ENCODE measurements around the gene CNPY2.
"Not testable (repeated sequence)": the region's sequence is repeated elsewhere in the genome, so short reads cannot be mapped to it uniquely, and the experiment has no call there.

CNPY2 gene

DNA sequence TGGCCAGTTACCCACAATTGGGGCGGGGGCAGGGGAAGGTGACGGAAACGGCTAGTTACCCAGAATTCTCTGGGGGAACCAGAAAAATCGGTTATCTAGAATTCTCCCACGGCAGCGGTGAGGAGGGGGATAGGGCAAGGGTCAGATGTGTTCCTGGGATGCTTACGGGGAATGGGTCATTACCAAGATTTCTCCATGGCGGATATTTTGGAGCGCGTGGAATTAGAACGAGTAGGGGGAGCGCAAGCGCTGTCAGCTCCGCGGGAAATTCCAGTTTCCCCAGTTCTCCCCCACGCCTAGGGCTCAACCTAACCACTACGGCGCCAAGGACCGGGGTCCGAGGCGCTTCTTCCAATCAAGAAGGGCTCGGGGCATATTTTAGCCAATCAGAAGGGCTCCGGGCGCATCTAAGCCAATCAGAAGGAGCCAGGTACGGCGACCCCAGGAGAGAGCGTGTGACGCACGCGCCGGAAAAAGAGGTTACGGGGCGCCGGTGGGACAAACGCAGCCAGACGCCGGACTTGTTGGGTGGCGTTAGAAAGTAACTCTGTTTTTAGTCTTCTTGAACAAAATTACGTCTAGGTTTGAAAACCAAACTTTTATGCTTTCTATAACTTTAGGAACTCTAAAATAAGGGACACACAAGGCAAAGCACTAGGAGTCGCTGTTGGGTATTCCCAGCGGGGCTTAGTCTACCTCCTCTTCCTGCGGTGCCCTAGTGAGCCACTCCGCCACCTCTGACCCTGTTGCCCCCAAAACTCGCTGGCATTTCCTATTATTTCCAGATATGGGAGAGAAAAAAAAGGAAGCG lies 18.1 kb upstream of the CNPY2 start, which contains the start of gene PAN2:
PAN2 (minus strand) TSS at position 322 of the 811 bp plus-strand sequence. CDS start 906 bp downstream, outside the sequence.
- DNase-seq, result peak; percentile 87

DNA sequence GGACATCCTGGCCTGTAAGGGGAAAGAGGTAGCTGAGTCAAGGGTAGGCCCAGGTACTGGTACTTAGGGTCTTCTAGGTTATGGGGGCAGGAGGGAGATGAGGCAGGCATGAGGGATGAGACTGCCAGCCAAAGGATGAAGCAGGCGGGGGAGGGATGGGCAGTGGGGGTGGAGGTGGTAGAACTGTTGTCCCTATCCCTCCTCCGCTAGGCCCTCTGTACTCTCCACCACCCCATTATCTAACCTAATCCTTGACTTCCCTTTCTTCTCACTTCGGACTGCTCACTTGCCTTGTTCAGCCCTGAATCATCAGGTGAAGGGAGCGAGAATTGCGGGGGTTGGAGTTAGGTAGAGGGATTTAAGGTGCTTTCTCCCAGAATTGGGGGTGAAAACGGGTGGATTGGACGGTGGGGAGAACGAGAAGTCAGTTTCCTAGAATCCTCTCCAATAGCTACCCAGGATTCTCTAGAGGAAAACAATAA lies 17.4 kb upstream of the CNPY2 start:
- DNase-seq, result no peak

DNA sequence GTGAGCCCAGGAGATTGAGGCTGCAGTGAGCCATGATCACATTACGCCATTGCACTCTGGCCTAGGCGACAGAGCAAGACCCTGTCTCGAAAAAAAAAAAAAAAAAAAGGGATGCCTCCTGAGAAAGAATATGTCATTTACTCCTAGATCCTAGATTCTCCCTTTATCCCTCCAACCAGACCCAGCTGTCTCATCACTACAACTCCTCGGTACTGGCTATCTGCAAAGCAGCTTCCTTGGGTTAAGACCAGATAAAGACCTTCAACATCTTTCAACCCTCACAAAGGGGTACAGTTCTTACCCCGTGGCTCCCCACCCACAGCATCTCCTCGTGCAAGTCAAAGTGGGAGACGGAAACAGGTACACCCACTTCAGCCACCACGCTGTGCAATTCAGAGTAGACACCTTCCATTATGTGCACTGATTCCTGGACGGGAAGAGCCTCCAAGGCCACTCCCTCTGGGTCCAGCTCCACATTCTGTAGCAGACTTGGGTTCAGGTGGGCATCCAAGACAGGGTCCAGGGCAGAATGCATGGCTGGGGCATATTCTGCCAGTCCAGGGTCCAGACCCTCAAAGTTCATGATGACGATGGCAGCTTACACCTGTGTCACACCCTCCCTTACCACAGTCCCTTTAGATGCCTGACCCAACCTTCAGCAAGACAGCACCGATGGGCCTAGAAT lies 16.9 kb upstream of the CNPY2 start:
- DNase-seq, result no peak

DNA sequence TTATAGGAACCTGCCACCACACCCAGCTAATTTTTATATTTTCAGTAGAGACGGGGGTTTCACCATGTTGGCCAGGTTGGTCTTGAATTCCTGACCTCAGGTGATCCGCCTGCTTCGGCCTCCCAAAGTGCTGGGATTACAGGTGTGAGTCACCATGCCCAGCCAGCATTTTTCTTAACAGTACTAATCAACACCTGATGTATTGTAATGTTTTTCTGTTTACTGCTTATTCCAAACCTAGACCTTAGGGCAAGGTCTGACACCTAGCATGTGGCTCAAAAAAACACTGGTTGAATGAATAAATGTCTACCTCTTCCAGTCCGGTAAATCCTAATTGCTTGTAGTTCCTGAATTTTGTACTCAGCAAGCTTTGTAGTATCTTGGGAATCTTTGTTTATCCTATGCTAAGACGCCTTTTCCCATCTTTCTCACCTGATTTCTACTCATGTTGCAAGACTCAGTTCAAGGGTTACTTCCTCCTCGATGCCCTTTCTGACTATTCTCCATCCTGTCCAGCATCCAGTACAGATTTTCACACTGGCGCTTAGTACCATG lies 15.2 kb upstream of the CNPY2 start:
- DNase-seq, result no peak

DNA sequence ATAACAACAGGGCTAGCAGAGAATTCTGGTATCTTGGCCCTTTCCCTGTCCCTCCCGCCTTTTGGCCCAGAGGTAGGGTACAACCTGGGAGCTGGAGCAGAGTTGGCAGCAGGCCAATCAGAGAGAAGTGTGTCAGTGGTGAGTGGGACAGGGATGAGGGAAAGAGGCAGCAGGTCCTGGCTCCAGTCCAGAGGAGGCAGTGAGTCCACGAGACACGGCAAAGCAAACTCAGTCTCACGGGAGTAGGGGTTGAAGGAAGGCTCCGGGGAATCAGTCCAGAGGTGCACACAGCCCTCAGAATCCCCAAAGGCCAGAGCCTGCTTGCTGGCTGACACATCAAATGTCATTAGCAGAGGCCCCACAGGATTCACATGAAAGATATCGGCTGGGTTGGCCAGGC lies 10.7 kb upstream of the CNPY2 start:
- DNase-seq, result no peak

DNA sequence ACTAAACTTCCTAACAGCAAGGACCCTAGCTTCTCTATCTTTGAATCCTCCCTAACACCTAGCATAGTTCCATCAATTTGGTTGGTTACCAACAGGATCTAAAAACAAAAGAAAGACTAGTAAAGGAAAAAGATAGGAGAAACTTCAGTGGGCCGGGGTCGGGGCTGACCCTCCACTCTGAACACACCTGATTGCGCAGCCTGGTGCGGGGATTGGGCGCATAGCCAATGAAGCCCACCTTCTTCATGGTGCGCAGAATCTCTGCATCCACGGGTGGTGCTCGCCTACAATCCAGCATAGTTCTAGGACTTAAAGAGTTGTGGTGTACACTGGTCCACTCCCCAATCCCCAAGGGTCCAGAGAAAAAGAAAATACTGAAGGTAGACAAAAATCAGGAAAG lies 10.3 kb upstream of the CNPY2 start:
- DNase-seq, result no peak

DNA sequence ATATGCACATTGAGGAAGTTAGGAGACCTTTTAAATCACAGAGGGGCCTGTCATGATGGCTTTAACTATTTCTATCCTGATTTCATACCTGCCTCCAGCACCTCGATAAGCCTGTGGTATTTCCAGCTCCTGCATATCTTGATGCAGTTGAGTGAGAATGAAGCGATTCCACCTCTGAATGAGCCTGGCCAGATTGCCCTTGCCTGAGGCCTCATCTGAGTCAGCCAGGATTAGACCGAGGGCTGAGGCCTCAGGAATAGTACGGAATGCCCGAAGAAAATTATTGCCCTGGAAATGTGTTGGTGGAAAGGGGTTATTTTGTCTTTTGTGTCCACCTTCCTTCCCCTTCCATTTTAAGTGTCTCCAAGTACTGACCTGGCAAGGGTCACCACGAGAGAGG lies 8.4 kb upstream of the CNPY2 start:
- DNase-seq, result no peak

DNA sequence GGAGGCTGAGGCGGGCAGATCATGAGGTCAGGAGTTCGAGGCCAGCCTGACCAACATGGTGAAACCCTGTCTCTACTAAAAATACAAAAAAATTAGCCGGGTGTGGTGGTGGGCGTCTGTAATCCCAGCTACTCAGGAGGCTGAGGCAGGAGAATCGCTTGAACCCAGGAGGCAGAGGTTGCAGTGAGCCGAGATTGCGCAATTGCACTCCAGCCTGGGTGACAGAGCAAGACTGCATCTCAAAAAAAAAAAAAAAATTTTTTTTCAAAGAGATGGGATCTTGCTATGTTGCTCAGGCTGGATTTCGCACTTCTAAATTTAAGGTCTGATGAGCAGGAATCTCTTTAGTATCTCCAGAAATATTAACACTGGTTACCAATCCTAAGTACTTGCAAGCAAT lies 5.8 kb upstream of the CNPY2 start:
- not testable (repeated sequence) for DNase-seq

DNA sequence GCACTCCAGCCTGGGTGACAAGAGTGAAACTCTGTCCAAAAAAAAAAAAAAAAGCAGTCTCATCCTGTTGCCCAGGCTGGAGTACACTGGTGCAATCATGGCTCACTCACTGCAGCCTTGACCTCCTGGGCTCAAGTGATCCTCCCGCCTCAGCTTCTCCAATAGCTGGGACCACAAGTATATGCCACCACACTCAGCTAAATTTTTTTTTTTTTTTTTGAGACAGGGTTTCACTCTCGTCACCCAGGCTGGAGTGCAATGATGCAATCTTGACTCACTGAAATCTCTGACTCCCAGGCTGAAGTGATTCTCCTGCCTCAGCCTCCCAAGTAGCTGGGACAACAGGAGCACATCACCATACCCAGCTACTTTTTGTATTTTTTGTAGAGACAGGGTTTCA lies 5.2 kb upstream of the CNPY2 start:
- no peak for DNase-seq

DNA sequence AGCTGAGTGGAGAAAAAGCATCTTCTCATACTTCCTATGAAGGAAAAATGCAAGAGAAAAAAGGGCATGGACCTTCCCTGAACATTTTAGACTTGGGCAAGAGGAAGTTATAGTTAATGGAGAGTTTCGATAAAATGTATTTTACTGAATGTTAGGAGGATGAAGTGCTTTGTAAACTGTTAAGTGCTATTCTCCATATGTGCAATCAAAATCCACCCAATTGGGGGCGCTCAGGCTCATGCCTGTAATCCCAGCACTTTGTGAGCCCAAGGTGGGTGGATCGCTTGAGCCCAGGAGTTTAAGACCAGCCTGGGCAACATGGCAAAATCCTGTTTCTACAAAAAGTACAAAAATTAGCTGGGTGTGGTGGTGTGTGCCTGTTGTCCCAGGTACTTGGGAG lies 1.9 kb upstream of the CNPY2 start:
- DNase-seq, result no peak

DNA sequence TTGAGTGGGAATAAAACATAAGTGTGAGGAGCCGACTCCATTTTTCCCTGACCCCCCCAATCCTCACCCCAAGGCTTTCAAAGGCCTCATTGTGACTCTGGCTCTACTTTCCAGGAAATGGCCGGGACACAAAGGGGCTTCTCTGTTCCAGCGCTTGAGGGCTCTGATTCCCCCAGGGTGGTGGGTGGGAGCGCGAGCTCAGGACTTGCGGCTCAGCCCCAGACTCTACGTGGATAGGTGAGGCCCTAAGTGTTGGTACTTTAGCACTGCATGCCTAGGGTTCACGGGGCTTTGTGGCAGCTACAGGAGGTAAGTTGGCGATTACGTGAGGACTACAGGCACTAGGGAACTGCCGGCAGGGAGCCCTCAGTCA lies 553 bp downstream of the CNPY2 start:
- DNase-seq, result no peak

DNA sequence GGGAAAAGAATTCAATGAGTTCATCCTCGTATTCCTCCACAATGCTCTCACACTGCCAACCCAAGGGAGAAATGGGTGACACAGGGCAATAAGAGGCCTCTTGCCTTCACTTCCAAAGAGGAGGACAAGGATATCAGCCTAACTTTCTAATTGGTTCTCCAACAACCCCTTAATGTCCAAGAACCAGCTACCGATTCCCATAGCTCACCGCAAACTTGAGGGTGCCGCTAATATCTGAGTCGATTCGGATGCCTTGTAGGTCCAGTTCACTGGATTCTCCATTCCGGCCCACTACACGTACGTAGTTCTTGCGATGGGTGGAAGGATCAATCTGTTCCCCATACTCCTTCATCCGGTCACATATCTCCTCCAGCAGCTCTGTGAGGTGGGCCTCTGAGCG lies 4.8 kb downstream of the CNPY2 start:
- no peak for DNase-seq

DNA sequence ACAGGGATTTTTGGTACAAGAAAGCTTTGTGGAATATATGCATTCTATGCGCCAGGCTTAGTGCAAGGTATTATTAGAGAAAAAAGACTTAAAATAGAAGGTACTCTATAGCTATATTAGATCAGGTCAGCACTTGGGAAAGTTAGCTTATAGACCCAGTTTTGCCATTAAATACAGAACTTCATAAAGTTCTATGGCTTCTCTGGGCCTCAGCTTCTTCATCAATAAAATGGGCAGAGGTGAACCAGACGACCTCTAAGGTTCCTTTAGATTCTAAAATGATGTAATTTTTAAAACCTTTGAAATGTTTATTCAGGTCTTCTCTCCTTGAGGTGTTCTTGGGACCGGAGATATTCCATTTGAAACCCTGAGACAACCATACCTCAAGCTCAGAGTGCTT lies 7.1 kb downstream of the CNPY2 start:
- no peak for DNase-seq

DNA sequence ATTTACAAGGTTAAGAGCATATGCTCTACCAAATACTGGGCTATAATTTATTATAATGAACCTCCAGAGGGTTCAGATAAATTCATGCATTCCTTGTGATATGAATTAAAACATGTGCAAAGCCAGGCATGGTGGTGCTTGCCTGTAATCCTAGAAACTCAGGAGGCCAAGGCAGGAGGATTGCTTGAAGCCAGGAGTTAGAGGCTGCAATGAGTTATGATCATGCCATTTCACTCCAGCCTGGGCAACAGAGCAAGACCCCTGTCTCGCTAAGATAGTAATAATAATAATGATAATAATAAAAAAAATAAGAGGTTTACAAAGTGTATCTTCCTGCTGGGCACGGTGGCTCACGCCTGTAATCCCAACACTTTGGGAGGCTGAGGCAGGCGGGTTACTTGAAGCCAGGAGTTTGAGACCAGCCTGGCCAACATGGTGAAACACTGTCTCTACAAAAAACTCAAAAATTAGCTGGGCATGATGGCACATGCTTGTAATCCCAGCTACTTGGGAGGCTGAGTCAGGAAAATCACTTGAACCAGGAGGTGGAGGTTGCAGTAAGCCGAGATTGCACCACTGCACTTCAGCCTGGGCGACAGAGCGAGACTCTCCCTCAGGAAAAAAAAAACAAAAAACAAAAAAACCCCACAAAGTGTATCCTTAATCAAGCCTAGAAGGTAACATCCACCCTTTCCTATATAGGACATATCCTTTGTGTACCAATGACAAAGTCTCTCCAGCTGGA lies 8.4 kb downstream of the CNPY2 start:
- DNase-seq, result no peak

DNA sequence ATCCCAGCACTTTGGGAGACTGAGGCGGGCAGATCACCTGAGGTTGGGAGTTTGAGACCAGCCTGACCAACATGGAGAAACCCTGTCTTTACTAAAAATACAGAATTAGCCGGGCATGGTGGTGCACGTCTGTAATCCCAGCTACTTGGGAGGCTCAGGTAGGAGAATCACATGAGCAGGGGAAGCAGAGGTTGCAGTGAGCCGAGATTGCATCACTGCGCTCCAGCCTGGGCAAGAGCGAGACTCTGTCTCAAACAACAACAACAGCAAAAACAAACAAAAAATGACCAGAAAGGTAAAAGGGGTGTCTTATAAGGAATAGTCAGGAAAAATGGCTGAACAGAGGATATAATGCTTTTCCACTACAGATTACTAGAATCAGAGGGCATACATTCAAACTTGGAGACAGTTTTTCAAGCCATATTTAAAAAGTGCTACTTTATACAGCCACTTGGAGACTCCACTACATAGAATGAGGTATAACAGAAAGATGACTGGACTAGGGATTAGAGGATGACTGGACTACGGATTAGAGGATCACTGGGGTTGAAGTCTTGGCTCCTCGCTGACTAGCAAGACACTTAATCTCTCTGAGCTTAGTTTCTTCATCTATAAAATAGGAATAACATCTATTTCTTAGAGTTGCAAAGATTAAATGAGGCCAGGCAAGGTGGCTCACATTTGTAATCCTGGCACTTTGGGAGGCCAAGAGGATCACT lies 10.8 kb downstream of the CNPY2 start:
- DNase-seq, result no peak

DNA sequence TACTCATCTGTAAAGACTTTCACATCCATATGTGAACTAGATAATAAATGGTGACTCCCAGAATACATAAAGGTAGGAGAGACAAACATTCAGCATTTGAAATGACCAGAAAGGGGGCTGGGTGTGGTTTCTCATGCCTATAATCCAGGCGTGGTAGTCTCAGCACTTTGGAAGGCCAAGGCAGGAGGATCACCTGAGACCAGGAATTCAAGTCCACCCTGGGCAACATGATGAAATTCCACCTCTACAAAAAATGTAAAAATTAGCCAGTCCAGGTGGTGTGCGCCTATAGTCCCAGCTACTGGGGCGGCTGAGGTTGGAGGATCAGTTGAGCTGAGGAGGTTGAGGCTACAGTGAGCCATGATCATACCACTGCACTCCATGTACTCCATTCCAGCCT lies 11.5 kb downstream of the CNPY2 start:
- DNase-seq, result no peak

DNA sequence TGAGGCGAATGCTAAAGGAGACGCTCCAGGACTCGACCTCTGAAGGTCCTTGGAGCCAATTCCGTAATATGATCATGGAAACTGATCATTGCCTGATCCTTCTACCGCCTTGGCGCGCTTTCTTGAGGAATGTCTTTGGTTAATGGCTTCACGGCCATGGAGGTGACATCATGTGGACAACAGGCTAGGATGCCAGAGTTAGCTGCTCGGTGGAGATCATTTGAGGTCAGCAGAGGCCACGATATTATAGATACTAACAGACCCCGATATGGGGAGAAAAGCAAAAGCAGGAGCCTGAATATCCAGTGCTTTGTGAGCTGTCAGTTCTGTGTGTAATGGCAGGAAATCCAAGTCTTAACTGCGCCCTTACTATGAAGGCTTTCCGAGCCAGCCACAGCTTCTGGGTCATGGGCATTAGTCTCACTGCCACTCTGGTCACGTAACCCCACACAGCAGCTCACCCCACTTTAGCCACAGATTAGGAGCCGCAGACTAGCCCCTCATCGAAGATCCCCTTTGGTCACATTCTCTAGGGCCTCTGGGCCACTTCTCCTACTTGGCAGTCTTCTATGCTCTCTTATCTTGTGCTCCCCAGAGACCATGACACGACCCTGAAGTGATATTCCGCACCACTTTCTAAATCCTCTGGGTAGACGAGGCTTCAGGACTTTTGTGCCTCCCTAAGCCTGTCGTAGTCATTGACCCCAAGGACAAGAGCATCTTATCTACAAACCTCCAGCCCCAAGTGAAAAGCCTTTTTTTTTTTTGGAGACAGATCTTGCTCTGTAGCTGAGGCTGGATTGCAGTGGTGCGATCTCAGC lies 14.9 kb downstream of the CNPY2 start:
- DNase-seq, result no peak

DNA sequence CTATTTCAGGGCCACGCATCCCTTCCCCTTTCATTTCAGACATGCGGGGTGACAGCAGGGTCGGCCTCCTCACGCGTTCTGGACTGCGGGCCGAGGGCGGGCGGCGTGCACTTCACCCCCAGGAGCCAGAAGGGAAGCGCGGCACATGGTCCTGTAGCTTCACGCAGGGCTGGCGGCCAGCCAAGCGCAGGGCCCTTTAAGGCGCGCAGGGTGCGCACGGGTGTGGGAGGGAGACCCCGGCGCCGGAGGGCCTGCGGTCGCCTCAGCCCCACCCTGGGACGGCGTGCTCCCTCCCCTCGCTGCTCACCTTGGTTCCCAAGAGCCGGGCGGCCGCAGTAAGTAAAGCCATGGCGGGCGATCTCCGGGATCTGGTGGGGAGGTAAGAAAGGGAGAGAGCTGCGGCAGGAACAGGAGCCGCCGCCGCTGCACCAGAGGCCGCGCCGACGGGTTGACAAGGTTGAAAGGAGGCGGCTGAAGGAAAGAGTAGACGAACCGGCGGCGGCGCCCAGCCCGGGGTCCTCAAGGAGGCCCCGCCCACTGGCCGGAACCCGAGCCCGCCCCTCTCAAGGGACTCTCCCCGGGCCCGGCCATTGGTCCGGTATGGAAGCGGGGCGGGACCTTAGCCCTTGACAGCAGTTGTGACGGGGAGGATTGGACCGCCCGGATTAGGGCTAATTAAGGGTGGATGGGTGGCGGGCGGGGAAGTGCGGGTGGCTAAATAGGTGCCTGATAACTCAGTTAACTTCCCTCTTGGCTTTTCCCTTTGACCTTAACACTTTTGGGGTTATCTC lies 15.7 kb downstream of the CNPY2 start, which contains the start of gene CS:
CS (minus strand) TSS at position 478 of the 791 bp plus-strand sequence; CDS start at position 349, 129 bp downstream.
- peak; percentile 97 for DNase-seq

DNA sequence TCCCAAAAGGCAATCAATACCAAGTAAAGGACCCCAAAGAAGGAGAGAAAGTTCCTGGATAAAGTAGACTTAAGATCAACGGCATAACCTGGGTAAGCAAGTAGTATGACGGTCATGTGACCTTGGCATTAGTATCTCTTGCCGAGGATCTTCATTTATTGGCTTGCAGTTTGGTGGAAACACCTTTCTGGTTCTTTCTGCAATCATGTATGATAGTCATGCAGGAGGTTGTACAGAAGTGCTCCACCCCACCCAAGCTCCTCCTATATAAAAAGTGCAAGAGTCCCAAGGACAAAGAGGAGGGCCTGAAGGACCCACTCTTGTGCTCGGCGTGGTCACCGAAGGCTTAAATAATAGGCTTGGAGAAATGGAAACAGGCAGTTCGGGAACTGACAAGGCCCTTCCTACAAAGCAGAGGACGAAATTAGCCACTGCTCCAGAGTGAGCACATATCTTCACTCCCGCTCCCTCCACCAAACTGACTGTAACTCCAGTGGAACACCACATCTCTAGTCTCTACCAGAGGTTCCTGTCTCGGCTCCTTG lies 16.4 kb downstream of the CNPY2 start:
- peak; percentile 2 for DNase-seq

DNA sequence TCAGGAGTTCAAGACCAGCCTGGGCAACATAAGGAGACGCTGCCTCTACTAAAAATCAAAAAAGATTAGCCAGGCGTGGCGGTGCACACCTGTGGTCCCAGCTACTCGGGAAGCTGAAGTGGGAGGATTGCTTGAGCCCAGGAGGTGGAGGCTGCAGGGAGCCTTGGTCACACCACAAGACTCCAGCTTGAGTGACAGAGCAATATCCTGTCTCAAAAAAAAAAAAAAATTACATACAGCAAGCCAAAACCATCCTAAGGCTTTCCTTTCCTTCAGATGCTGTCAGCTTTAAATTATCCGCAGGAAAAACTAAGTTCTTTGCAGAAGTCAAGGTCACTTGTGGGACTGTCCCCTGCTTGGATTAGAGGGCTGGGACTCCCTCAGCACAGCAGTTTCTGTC lies 17.0 kb downstream of the CNPY2 start:
- DNase-seq, result no peak
